Chondrocyte (in vitro differentiated cells): ENCODE measurements around the gene IRS2. TPM values are rescaled to one million over a fixed set of nuclear protein-coding genes. Genes with fewer than 3 reads are reported as not detected.

Experiments
- DNase-seq: peaks from one replicate; pipeline ENCODE4 v3.0.0; 2021; ENCODE audit warnings: mixed read lengths, low spot score
- H3K27ac Mint-ChIP-seq: one replicate; pipeline ENCODE4 v1.8.0; 2021; ENCODE audit warnings: mild to moderate bottlenecking, moderate library complexity, mixed read lengths; ENCODE audit not compliant: unreplicated experiment
- H3K27me3 Mint-ChIP-seq: 2 replicates; pipeline ENCODE4 v1.8.0; 2021; ENCODE audit warnings: low read depth, mixed read lengths
- H3K36me3 Mint-ChIP-seq: 2 replicates; pipeline ENCODE4 v1.8.0; 2021; ENCODE audit warnings: low read depth, mixed read lengths
- H3K4me1 Mint-ChIP-seq: 2 replicates; pipeline ENCODE4 v1.8.0; 2021; ENCODE audit warnings: low read depth, mild to moderate bottlenecking, mixed read lengths
- H3K4me3 Mint-ChIP-seq: one replicate; pipeline ENCODE4 v1.8.0; 2021; ENCODE audit warnings: mild to moderate bottlenecking, moderate library complexity, mixed read lengths; ENCODE audit not compliant: unreplicated experiment
- H3K9me3 Mint-ChIP-seq: 2 replicates; pipeline ENCODE4 v1.8.0; 2021; ENCODE audit warnings: low read depth, mixed read lengths
- total RNA-seq: library from RNA; stranded (reverse); gene quantifications from 3 replicates; pipeline ENCODE4 v1.2.1, GENCODE V29; 2021
- TF ChIP-seq, protein P1 (sequence below): fragments of 200-600 bp; sonication (generic); IDR thresholded peaks from 2 replicates; pipeline ENCODE4 v1.5.0; 2021; ENCODE audit warnings: antibody characterized with exemption, mild to moderate bottlenecking, moderate library complexity

The IRS2 gene
- total RNA-seq, 1 donor from 2014 or later: 42.9 TPM

DNA sequence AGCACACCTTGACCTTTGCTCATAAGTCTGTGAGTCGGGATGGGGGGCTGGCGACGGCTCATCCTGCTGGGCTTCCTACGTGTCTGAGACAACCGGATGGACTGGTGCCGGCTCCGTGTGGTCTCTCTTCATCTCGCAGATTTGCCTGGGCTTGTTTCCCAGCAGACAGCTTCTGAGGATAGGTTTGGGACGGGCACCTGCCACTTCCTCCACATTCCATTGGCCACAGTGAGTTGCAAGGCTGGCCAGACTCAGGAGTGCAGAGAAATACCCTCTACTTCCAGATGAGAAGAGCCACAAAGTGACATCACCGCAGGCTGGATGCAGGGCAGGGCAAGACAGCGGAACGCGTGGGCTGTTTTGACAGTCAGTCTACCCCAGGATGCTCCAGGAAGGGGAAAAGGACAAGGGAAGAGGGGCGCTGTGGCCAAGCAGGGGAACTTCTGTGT lies 48.1 kb downstream of the IRS2 start:
- Mint-ChIP-seq H3K36me3 (no peaks in the 10 kb centered on the region), H3K4me3 (no peak overlapping the region), H3K4me1 (peaks cover 10% of the 10 kb centered on the region), H3K9me3 (no peaks in the 10 kb centered on the region), H3K27ac (no peak overlapping the region), H3K27me3 (no peaks in the 10 kb centered on the region)
- TF ChIP-seq, protein P1, sequence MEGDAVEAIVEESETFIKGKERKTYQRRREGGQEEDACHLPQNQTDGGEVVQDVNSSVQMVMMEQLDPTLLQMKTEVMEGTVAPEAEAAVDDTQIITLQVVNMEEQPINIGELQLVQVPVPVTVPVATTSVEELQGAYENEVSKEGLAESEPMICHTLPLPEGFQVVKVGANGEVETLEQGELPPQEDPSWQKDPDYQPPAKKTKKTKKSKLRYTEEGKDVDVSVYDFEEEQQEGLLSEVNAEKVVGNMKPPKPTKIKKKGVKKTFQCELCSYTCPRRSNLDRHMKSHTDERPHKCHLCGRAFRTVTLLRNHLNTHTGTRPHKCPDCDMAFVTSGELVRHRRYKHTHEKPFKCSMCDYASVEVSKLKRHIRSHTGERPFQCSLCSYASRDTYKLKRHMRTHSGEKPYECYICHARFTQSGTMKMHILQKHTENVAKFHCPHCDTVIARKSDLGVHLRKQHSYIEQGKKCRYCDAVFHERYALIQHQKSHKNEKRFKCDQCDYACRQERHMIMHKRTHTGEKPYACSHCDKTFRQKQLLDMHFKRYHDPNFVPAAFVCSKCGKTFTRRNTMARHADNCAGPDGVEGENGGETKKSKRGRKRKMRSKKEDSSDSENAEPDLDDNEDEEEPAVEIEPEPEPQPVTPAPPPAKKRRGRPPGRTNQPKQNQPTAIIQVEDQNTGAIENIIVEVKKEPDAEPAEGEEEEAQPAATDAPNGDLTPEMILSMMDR: no peak
- no peak for DNase-seq

DNA sequence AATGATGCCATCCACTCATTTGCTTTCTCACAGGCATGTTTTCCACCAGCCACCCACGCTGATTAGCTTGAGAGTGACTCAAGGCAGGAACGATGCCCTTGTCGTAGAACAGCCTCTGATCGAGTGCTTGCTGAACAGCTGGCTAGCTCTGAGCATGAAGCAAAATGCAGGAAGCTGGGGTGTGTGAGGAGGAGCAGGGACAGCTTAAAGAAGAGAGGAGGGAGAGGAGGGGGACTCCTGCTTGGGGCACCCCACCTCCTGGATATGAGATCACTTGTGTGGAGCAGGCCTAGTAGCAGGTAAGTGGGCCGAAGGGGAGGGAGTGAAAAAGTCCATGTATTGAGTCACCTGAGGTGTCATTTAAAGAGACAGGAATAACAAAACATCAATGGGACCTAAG lies 48.8 kb downstream of the IRS2 start:
- no peaks in the 10 kb centered on the region for H3K27me3 Mint-ChIP-seq
- H3K9me3 Mint-ChIP-seq: no peaks in the 10 kb centered on the region
- TF ChIP-seq, protein P1: no peak
- no peak for DNase-seq
- H3K27ac Mint-ChIP-seq: no peak overlapping the region
- no peak overlapping the region for H3K4me3 Mint-ChIP-seq
- peaks cover 7% of the 10 kb centered on the region for H3K4me1 Mint-ChIP-seq
- H3K36me3 Mint-ChIP-seq: no peaks in the 10 kb centered on the region

DNA sequence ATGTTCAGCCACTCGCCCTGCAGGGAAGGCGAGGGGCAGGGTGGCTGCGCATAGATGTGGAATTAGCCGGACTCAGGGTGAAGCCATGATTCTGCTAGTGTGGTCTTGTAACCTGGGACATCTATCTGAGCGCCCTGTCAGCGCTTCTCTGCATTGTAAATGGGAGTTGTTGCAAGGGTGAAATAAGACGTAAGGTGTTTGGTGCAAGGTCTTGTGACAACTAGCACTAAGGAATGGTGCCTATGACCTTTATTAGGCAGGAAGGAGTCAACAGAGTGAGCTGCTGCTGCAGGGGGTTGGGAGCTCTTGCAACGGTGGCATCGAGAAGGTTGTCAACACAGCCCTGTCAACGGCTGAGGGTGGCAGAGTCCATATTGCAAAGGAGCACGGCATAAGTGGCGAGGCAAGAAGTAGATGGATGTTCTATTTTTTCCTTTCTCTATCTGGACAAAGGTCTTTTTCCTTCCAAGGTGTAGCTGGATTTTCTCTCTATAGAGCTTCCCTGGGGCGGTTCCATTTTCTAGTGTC lies 49.3 kb downstream of the IRS2 start:
- H3K4me1 Mint-ChIP-seq: peaks cover 7% of the 10 kb centered on the region
- H3K27me3 Mint-ChIP-seq: no peaks in the 10 kb centered on the region
- H3K36me3 Mint-ChIP-seq: no peaks in the 10 kb centered on the region
- no peak for DNase-seq
- H3K27ac Mint-ChIP-seq: no peak overlapping the region
- no peak overlapping the region for H3K4me3 Mint-ChIP-seq
- TF ChIP-seq, protein P1: no peak
- H3K9me3 Mint-ChIP-seq: no peaks in the 10 kb centered on the region

DNA sequence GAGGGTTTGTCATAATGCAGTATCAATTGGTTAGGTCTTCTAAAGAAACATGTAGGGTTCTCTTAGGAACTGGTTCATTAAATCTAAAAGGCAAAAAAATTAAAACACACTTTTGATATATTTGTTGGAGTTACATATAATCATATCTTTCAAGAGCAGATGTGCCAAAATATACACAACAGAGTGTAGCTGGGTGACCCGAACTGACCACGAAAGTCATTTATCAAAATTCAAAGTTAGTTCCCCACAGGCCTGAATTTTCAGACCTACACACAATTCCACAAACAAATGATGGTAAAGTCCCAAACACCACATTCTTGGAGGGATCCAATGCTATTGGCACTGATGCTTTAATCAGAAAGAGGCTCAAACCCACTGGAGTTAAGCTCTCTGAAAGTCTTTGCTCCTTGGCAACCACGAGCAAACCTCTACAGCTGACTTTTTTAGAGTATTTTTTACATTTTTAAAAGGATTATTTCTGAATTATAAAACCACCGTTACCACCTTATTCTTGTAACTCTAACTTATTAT lies 50.9 kb downstream of the IRS2 start:
- TF ChIP-seq, protein P1: no peak
- Mint-ChIP-seq H3K36me3 (no peaks in the 10 kb centered on the region), H3K4me3 (no peak overlapping the region), H3K27me3 (no peaks in the 10 kb centered on the region), H3K27ac (no peak overlapping the region), H3K9me3 (no peaks in the 10 kb centered on the region), H3K4me1 (peaks cover 7% of the 10 kb centered on the region)
- DNase-seq: no peak

DNA sequence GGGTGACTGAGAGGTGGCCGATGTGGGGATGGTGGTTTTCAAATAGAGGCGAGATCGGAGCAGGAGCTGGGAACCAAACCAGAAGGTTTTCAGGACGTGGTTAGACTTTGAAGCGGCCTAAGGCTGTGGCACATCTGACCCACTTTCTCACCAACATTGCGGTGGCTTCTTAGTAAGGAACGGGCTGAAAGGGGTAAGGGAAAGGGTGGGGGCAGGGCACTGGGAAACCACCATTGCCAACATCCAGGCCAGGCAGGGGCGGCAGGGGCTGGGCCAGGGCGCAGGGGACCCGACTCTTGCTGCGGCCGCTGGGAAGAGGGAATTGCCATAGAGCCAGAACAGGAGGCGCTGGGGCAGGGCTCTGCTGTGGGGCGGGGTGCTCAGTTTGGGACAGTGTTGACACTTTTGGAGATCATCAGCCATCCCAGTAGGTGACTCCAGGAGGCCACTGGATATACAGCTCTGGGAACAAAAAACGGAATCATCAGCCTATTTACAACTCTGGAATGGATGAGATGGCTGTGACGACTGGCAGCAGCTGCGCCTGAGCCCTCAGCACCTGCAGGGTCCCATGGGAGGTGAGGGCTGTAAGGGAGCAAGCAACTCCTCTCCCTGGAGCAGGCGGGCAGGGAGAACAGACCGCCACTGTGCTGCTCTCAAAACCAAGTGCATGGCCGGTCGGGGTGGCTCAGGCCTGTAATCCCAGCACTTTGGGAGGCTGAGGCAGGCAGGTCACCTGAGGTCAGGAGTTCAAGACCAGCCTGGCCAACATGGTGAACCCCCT lies 52.2 kb downstream of the IRS2 start:
- peaks cover 7% of the 10 kb centered on the region for H3K4me1 Mint-ChIP-seq
- H3K27ac Mint-ChIP-seq: no peak overlapping the region
- TF ChIP-seq, protein P1: no peak
- H3K36me3 Mint-ChIP-seq: no peaks in the 10 kb centered on the region
- no peaks in the 10 kb centered on the region for H3K9me3 Mint-ChIP-seq
- H3K27me3 Mint-ChIP-seq: no peaks in the 10 kb centered on the region
- DNase-seq: no peak
- no peak overlapping the region for H3K4me3 Mint-ChIP-seq
